Breast epithelium (tissue), 4 donors: ENCODE data around the gene BRAT1. TPM values are rescaled to one million over a fixed set of nuclear protein-coding genes. Genes with fewer than 3 reads are reported as not detected.
A peak's percentile ranks its signal among the peaks of the same experiment; 100 is the strongest.

Source experiments
- DNase-seq, 2 donors: peaks; one replicate each; pipeline ENCODE4 v3.0.0-alpha.2; 2019; ENCODE audit warnings: low spot score in 2 of 2
- H3K27ac ChIP-seq, 2 donors: fragments of 200-600 bp; sonication (generic) in 1 of 2; one replicate each; pipeline ENCODE4 v1.5.1; 2016 to 2019; ENCODE audit warnings: mild to moderate bottlenecking in 1 of 2
- H3K27me3 ChIP-seq, 2 donors: fragments of 200-600 bp; sonication (generic) in 1 of 2; one replicate each; pipeline versions ENCODE4 v1.5.1 to v1.6.0; 2017 to 2019; ENCODE audit warnings: control low read depth in 1 of 2, mild to moderate bottlenecking in 1 of 2
- H3K36me3 ChIP-seq: fragments of 200-600 bp; one replicate; pipeline ENCODE4 v1.5.1; 2019
- H3K4me1 ChIP-seq, 2 donors: fragments of 200-600 bp; sonication (generic); one replicate each; pipeline ENCODE4 v1.5.1; 2016 to 2019; ENCODE audit warnings: control low read depth in 1 of 2
- H3K4me3 ChIP-seq, 3 donors: fragments of 200-600 bp; sonication (generic); 1 replicate in 2 of 3; 2 replicates in 1 of 3; pipeline ENCODE4 v1.5.1; 2016 to 2019; ENCODE audit warnings: mild to moderate bottlenecking in 3 of 3, moderate library complexity in 2 of 3
- H3K9me3 ChIP-seq, 2 donors: fragments of 200-600 bp; sonication (generic) in 1 of 2; one replicate each; pipeline ENCODE4 v1.5.1; 2016 to 2019; ENCODE audit warnings: control low read depth in 1 of 2
- CTCF ChIP-seq, 3 donors: fragments of 450-650 bp; IDR thresholded peaks; one replicate each; pipeline ENCODE4 v1.5.1; 2016 to 2017; ENCODE audit warnings: antibody characterized with exemption in 3 of 3, mild to moderate bottlenecking in 3 of 3, moderate library complexity in 3 of 3
- POLR2A ChIP-seq: fragments of 450-650 bp; IDR thresholded peaks from one replicate; pipeline ENCODE4 v1.6.1; 2016; ENCODE audit warnings: antibody characterized with exemption, mild to moderate bottlenecking, moderate library complexity
- POLR2AphosphoS5 ChIP-seq, 3 donors: sonication (generic); formaldehyde crosslinking; IDR thresholded peaks; one replicate each; pipeline ENCODE4 v1.6.1; 2017; ENCODE audit warnings: antibody characterized with exemption in 3 of 3
- intact Hi-C: fragments of 100-400 bp; cut with DNase I; formaldehyde crosslinking; loops from one replicate; pipeline ENCODE4 v1.15.1; 2023; ENCODE audit warnings: low total_unique reads
- total RNA-seq, 3 donors: library from RNA; depleted of rRNA; stranded (reverse); fragments of >200 nt; gene quantifications; one replicate each; pipeline ENCODE4 v1.1.0, GENCODE V29; 2016

BRAT1 gene
- total RNA-seq, 3 donors from 2014 or later, result 20.8 to 36.4 (median 28.4) TPM

- peak overlapping the region; percentile 79 to 81 for H3K27ac ChIP-seq
- peak in 1 of 2 donors; percentile 74 for DNase-seq
- H3K4me1 ChIP-seq, result peaks cover 30 to 52% of the 10 kb centered on the region in 2 donors
- H3K4me3 ChIP-seq, result peak overlapping the region; percentile 50 to 85 (median 63)
- no peaks in the 10 kb centered on the region for H3K27me3 ChIP-seq
- intact Hi-C loops, result no loop called here
- no peaks in the 10 kb centered on the region for H3K9me3 ChIP-seq
- H3K36me3 ChIP-seq, result no peaks in the 10 kb centered on the region
- TF ChIP-seq POLR2A (no peak), POLR2AphosphoS5 (IDR thresholded peaks at IDR 0.05) (no peak), CTCF (IDR thresholded peaks at IDR 0.05) (no peak)
Observed at GRCh38 chr7:2523461-2523936, 31.8 kb downstream of the BRAT1 start.

GRCh38 chr7:2522780-2523433 is 32.4 kb downstream of the BRAT1 start:
- TF ChIP-seq POLR2A, result no peak
- Histone ChIP-seq H3K4me3 (peak overlapping the region; percentile 50 to 85 (median 63)), H3K9me3 (no peaks in the 10 kb centered on the region), H3K27ac (peak overlapping the region; percentile 79 to 81), H3K4me1 (peaks cover 26 to 52% of the 10 kb centered on the region in 2 donors), H3K27me3 (no peaks in the 10 kb centered on the region), H3K36me3 (no peaks in the 10 kb centered on the region)
- intact Hi-C loops, result no loop called here
- peak in 1 of 2 donors; percentile 87 for DNase-seq

- no peak for TF ChIP-seq POLR2AphosphoS5 (IDR thresholded peaks at IDR 0.05)
- TF ChIP-seq POLR2A, result no peak
- TF ChIP-seq CTCF (IDR thresholded peaks at IDR 0.05), result no peak
- Histone ChIP-seq H3K9me3 (no peaks in the 10 kb centered on the region), H3K27me3 (no peaks in the 10 kb centered on the region), H3K27ac (peak overlapping the region; percentile 79 to 81), H3K4me3 (peak overlapping the region; percentile 50 to 85 (median 63)), H3K4me1 (peaks cover 30 to 48% of the 10 kb centered on the region in 2 donors), H3K36me3 (no peaks in the 10 kb centered on the region)
- intact Hi-C loops, result no loop called here
- no peak for DNase-seq
Observed at GRCh38 chr7:2521952-2522591, 33.3 kb downstream of the BRAT1 start.

GRCh38 chr7:2521341-2521745 is 34.0 kb downstream of the BRAT1 start:
- no peak for DNase-seq
- TF ChIP-seq POLR2AphosphoS5 (IDR thresholded peaks at IDR 0.05) (no peak), POLR2A (no peak), CTCF (IDR thresholded peaks at IDR 0.05) (no peak)
- H3K36me3 ChIP-seq, result no peaks in the 10 kb centered on the region
- intact Hi-C loops, result no loop called here
- no peaks in the 10 kb centered on the region for H3K9me3 ChIP-seq
- no peaks in the 10 kb centered on the region for H3K27me3 ChIP-seq
- H3K4me1 ChIP-seq, result peaks cover 30 to 48% of the 10 kb centered on the region in 2 donors
- H3K4me3 ChIP-seq, result peak overlapping the region; percentile 50 to 85 (median 63)
- peak overlapping the region; percentile 79 to 81 for H3K27ac ChIP-seq

GRCh38 chr7:2520761-2521290 is 34.5 kb downstream of the BRAT1 start:
- Histone ChIP-seq H3K27me3 (no peaks in the 10 kb centered on the region), H3K4me1 (peaks cover 30 to 48% of the 10 kb centered on the region in 2 donors), H3K27ac (peak overlapping the region; percentile 79 to 81), H3K36me3 (no peaks in the 10 kb centered on the region), H3K4me3 (peak overlapping the region; percentile 50 to 85 (median 63)), H3K9me3 (no peaks in the 10 kb centered on the region)
- intact Hi-C loops, result no loop called here
- TF ChIP-seq POLR2A (no peak), CTCF (IDR thresholded peaks at IDR 0.05) (no peak), POLR2AphosphoS5 (IDR thresholded peaks at IDR 0.05) (no peak)
- no peak for DNase-seq
